Activated CD8-positive, alpha-beta memory T cell treated with anti-CD3 and anti-CD28 coated beads for 48 hours (primary cell): ENCODE data around the gene TMEM154.

Experiments
- DNase-seq, 3 experiments: peaks; one replicate each; pipeline ENCODE4 v3.0.0-alpha.2; 2020; ENCODE audit warnings: low read depth in 2 of 3, low spot score in 2 of 3

Gene TMEM154

GRCh38 chr4:152679414-152680281, at the start of gene TMEM154:
Gene TMEM154 (minus strand): TSS chr4:152679997. CDS start chr4:152679933, 64 bp downstream.
- peak; percentile 29 to 31 (median 30) for DNase-seq

GRCh38 chr4:152729466-152729865, 49.7 kb upstream of the TMEM154 start:
- no peak for DNase-seq

GRCh38 chr4:152728343-152728742, 48.5 kb upstream of the TMEM154 start:
- no peak for DNase-seq

- no peak for DNase-seq
These were observed 48.0 kb upstream of the TMEM154 start for GRCh38 chr4:152727784-152728183.

- DNase-seq = no peak
These were observed 44.7 kb upstream of the TMEM154 start for GRCh38 chr4:152724494-152724893.

- no peak for DNase-seq
These were observed 43.4 kb upstream of the TMEM154 start for GRCh38 chr4:152723236-152723635.

GRCh38 chr4:152719801-152720556, 40.2 kb upstream of the TMEM154 start:
- DNase-seq = no peak

- no peak for DNase-seq
These were observed 39.5 kb upstream of the TMEM154 start for GRCh38 chr4:152719291-152719690.

- no peak for DNase-seq
These were observed 35.3 kb upstream of the TMEM154 start for GRCh38 chr4:152715076-152715475.

- no peak for DNase-seq
These were observed 34.3 kb upstream of the TMEM154 start for GRCh38 chr4:152713951-152714705.

GRCh38 chr4:152709675-152710438, 30.1 kb upstream of the TMEM154 start:
- no peak for DNase-seq

GRCh38 chr4:152708796-152709195, 29.0 kb upstream of the TMEM154 start:
- no peak for DNase-seq

GRCh38 chr4:152708361-152708760, 28.6 kb upstream of the TMEM154 start:
- no peak for DNase-seq

- DNase-seq = no peak
These were observed 27.8 kb upstream of the TMEM154 start for GRCh38 chr4:152707632-152708031.

- no peak for DNase-seq
These were observed 26.1 kb upstream of the TMEM154 start for GRCh38 chr4:152705903-152706302.

GRCh38 chr4:152704788-152705187, 25.0 kb upstream of the TMEM154 start:
- DNase-seq = no peak

GRCh38 chr4:152700151-152700550, 20.4 kb upstream of the TMEM154 start:
- no peak for DNase-seq

- no peak for DNase-seq
These were observed 19.5 kb upstream of the TMEM154 start for GRCh38 chr4:152699313-152699712.

GRCh38 chr4:152698089-152698499, 18.3 kb upstream of the TMEM154 start:
- DNase-seq = no peak

GRCh38 chr4:152697284-152698088, 17.7 kb upstream of the TMEM154 start:
- no peak for DNase-seq
